Stimulated activated naive CD8-positive, alpha-beta T cell treated with anti-CD3 and anti-CD28 coated beads, Interleukin-15, Interleukin-2, amounts not matched to agents 100 ng/mL and 50 ng/mL, for 24 hours (primary cell): ENCODE results near the gene ELMO3.

Experiments
- H3K27ac Mint-ChIP-seq: one replicate; pipeline ENCODE4 v1.8.0; 2021; ENCODE audit warnings: mild to moderate bottlenecking, mixed read lengths
- H3K27me3 Mint-ChIP-seq: one replicate; pipeline ENCODE4 v1.8.0; 2021; ENCODE audit warnings: mixed read lengths
- H3K36me3 Mint-ChIP-seq: one replicate; pipeline ENCODE4 v1.8.0; 2021; ENCODE audit warnings: low read depth, mixed read lengths
- H3K4me1 Mint-ChIP-seq: one replicate; pipeline ENCODE4 v1.8.0; 2021; ENCODE audit warnings: low read depth, mixed read lengths
- H3K4me3 Mint-ChIP-seq: one replicate; pipeline ENCODE4 v1.8.0; 2021; ENCODE audit warnings: mild to moderate bottlenecking, mixed read lengths
- H3K9me3 Mint-ChIP-seq: one replicate; pipeline ENCODE4 v1.8.0; 2021; ENCODE audit warnings: mixed read lengths

The ELMO3 gene

DNA sequence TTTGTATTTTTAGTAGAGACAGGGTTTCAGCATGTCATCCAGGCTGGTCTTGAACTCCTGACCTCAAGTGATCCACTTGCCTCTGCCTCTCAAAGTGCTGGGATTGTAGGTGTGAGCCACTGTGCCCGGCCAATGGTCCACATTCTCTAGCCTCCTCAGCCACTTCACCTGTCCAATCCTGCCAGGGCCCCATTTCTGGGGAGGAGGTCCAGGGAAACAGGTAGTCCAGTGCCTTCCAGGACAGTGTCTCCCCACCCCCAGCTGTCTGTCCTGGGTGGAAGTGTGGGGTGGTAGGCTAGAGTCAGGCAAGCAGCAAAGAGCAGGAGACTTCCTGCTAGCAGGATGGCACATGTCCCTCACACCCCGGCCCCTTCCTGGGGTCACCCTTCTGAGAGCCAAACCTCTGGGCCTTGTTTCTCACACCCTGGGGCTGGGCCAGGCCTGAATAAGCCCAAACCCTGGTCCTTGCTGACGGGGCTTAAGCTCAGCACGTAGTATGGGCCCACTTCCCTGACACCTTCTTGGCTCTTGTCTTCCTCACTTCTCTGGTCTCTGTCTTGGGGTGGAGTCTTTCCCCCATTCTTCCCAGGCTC lies 43.3 kb downstream of the ELMO3 start:
- Mint-ChIP-seq H3K36me3 (peaks cover 29% of the 10 kb centered on the region), H3K27me3 (no peaks in the 10 kb centered on the region), H3K9me3 (no peaks in the 10 kb centered on the region), H3K27ac (peak overlapping the region; percentile 75), H3K4me3 (no peak overlapping the region), H3K4me1 (peaks cover 41% of the 10 kb centered on the region)

DNA sequence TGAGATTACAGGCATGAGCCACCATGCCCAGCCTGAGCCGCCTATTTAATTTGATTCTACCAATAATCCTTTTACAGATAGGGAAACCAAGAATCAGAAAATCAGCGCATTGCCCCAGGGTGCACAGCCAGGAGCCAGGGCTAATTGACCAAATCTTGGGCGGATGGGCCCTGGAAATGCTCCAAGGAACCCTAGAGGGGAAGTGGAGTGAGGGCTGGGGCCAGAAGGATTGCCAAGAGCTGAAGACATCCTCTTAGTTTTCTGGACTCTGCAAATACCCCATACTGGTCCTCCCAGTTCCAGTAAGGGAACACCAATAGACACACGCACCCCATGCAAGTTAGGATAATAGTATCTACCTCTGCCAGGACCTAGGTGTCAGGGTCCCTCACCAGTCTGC lies 44.5 kb downstream of the ELMO3 start:
- peak overlapping the region; percentile 89 for H3K4me3 Mint-ChIP-seq

DNA sequence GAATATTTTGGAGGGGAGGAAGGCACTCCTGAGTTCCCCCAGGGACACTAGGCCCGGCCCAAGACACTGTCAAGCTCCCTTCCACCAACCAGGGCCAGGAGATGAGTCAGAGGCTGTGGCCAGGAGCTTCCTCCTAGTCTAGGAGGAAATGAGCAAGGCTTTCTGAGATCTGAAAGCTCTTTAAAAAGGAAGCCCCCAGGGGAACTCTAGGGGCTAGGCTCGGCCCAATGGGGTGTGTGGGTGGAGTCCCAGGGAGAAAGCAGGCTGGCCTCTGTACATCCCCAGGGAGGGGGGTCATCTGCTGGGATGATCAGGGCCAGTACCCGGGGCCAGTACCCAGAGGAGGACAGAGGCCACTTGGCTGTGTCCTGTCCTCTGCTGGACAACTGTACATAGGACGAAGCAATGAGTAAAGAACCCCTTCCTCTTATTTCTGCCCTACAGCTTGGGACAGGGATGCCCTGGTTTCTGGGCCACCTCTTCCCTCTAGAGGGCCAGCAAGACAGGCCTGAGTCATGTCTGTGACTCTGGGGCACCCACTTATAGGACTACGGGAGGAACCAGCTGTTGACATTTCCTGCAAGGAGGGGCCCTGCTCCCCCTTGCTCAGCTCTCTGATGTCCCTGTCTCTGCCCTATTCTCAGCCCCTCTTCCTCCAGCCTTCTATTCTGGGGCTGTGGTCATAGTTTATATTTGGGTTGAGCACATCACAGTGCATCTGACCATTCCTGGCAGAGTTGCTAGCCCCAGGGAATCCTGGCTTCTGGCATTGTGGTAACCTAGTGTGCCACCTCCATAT lies 45.7 kb downstream of the ELMO3 start:
- Mint-ChIP-seq H3K36me3 (peaks cover 10% of the 10 kb centered on the region), H3K9me3 (no peaks in the 10 kb centered on the region), H3K4me1 (peaks cover 55% of the 10 kb centered on the region), H3K4me3 (peak overlapping the region; percentile 89), H3K27ac (peak overlapping the region; percentile 93), H3K27me3 (no peaks in the 10 kb centered on the region)

More for the DNA sequence above, 44.5 kb downstream of the ELMO3 start:
- H3K4me1 Mint-ChIP-seq, result peaks cover 51% of the 10 kb centered on the region
- peaks cover 16% of the 10 kb centered on the region for H3K36me3 Mint-ChIP-seq
- H3K27me3 Mint-ChIP-seq, result no peaks in the 10 kb centered on the region
- H3K9me3 Mint-ChIP-seq, result no peaks in the 10 kb centered on the region
- H3K27ac Mint-ChIP-seq, result peak overlapping the region; percentile 87

DNA sequence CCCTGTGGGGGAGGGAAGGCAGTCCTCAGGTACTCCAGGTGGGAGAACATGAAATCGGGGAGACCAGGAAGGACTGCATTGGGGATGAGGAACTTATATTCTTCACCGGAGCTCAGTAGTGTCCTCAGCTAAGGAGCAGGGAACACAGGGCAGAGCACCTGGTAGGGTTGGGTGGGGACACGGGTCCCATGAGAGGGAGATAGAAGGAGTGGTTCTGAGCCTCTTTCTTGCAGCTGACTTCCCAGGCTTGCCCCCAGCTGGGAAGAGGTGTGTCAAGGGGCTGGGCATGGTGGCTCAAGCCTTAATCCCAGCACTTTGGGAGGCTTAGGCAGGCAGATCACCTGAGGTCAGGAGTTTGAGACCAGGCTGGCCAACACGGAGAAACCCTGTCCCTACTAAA lies 46.3 kb downstream of the ELMO3 start:
- H3K9me3 Mint-ChIP-seq, result no peaks in the 10 kb centered on the region
- peaks cover 10% of the 10 kb centered on the region for H3K36me3 Mint-ChIP-seq
- H3K4me3 Mint-ChIP-seq, result peak overlapping the region; percentile 89
- H3K27me3 Mint-ChIP-seq, result peaks cover 6% of the 10 kb centered on the region
- H3K4me1 Mint-ChIP-seq, result peaks cover 61% of the 10 kb centered on the region
- peak overlapping the region; percentile 93 for H3K27ac Mint-ChIP-seq

DNA sequence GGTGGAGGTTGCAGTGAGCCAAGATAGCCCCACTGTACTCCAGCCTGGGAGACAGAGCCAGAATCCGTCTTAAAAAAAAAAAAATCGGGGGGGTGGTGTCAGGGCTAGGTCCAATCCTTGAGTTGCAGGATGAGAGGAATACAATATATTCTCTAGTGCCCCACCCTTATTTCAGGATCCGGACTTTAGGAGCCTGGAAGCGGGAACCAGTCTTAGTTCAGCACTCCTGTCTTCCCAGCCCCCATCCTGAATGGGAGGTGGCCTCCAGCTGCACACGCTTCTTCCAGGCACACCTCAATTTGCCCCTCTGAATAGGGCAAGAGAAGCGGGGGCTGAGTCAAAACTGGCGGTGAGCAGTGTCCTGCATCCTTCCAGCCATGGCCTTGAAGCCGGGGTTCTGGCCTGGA lies 46.7 kb downstream of the ELMO3 start:
- peaks cover 63% of the 10 kb centered on the region for H3K4me1 Mint-ChIP-seq

DNA sequence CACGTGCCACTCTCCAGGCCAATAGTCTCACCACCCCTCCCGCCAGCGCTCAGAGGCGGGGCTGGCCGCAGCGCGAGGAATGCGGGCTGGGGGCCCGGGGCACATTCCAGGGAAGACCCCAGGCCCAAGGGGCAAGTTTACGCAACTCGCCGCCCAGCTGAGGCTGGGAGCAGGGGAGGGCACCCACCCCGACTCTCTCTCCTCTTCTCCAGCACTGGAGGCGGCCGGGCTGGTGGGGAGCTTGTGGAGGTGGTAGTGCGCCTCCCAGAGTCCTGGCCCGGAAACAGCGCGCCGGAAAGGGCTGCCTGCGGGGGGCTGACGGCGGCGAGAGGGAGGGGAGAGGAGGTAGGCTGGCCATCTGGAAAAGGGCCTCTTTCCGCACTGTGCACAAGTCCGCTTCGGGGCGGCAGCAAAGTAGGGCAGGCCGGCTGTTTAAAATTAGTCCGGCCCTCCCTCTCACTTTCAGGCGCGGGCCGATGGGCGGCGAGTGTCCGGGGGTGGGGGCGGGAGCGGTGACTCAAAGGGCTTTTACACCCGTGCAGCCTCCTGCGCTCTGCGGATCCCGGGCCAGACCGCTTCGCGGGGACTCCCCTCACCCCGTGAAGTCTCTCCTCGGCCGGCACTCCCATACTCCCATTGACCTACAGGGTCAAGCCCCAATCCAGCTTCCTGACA lies 47.3 kb downstream of the ELMO3 start:
- H3K27ac Mint-ChIP-seq, result peak overlapping the region; percentile 88
- H3K36me3 Mint-ChIP-seq, result peaks cover 10% of the 10 kb centered on the region
- peaks cover 62% of the 10 kb centered on the region for H3K4me1 Mint-ChIP-seq
- peak overlapping the region; percentile 89 for H3K4me3 Mint-ChIP-seq
- peaks cover 8% of the 10 kb centered on the region for H3K27me3 Mint-ChIP-seq
- H3K9me3 Mint-ChIP-seq, result no peaks in the 10 kb centered on the region

More for the DNA sequence above, 46.7 kb downstream of the ELMO3 start:
- Mint-ChIP-seq H3K9me3 (no peaks in the 10 kb centered on the region), H3K36me3 (peaks cover 10% of the 10 kb centered on the region), H3K4me3 (peak overlapping the region; percentile 89), H3K27ac (peak overlapping the region; percentile 93), H3K27me3 (peaks cover 8% of the 10 kb centered on the region)

DNA sequence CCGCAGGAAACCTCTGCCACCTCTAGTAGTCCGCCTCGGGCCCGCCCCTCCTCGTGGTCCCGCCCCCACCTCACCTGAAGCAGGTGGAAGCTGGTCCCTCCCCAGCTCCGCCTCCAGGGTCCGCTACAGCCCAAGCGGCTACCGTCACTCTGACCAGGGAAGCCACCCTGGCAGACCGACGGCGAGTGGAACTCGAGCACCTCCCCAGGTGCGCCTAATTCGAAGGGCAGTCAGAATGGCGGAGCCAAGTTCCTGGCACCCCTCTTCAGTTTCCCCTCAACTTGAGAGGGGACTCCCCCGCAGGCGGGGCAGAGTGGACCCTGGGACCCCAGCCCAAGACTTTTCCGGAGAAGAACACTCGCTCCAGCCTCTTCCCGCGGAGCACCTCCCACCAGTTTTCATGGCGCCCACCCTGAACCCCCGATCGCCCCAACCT lies 47.8 kb downstream of the ELMO3 start:
- Mint-ChIP-seq H3K9me3 (no peaks in the 10 kb centered on the region), H3K36me3 (peaks cover 10% of the 10 kb centered on the region), H3K4me3 (peak overlapping the region; percentile 89), H3K27ac (peak overlapping the region; percentile 88), H3K4me1 (peaks cover 56% of the 10 kb centered on the region), H3K27me3 (peaks cover 12% of the 10 kb centered on the region)

DNA sequence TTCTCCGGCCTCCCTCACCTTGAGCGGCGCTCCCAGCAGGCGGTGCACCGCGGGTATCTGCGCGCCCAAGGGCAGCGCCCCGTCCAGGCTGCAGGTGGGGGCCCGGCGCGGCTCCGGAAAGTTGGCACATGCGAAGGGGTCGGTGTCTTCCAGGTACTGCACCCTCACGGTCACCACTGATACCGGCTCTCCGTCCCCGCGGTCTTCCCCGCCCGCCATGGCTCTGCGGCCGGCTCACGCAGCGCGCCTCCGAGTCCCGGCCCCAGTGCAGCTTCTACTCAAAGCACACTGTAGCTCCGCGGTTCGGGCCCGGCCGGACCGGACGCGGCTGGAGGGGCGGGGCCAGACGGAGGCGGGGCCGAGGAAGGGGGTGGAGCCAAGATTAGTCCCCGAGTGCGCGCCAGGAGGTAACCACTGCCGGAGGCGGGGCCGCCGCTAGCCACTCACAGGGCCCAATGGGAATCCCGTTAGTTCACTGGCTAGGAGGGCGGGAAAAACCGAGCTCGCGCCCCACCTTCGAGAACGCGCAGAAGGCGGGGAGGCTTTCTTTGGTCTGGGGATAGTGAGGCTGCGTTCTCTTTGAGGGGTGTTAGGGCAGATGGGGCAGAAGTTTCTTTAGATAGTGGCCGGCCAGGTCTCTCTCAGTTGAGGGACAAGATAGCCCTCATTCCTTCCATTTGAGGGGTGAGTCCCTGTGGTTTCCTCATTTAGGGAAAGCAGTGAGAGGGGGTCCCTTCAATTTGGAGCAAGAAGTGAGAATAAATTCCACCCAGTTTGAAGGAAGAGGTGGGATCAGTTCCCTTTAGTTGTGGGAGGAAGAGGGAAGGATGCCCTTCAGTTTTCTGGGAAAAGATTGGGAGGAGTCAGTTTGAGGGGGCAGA lies 48.5 kb downstream of the ELMO3 start, which contains the start of gene FHOD1:
FHOD1 (minus strand) TSS at position 290 of the 881 bp plus-strand sequence; CDS start at position 219, 71 bp downstream.
- no peaks in the 10 kb centered on the region for H3K9me3 Mint-ChIP-seq
- peaks cover 8% of the 10 kb centered on the region for H3K36me3 Mint-ChIP-seq
- H3K27ac Mint-ChIP-seq, result peak within 1 kb of the TSS; percentile 88
- peaks cover 54% of the 10 kb centered on the region for H3K4me1 Mint-ChIP-seq
- peaks cover 12% of the 10 kb centered on the region for H3K27me3 Mint-ChIP-seq
- H3K4me3 Mint-ChIP-seq, result peak within 1 kb of the TSS; percentile 89

DNA sequence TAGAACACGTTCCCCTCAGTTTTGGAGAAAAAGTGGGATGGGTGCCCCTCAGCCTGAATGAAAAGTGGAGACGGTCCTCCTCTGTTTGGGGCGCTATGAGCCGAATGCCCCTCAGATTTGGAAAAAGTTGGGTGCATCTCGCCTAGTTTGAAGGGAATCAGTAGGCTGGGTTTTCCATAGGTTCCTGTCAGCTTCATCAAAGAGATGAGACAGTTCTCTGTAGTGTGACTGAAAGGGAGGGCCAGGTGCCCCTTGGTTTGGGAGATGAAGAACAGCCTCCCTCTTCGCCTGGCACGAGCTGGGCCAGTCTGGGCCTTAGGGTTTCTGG lies 49.1 kb downstream of the ELMO3 start:
- Mint-ChIP-seq H3K4me1 (peaks cover 49% of the 10 kb centered on the region), H3K27ac (peak overlapping the region; percentile 88), H3K36me3 (peaks cover 6% of the 10 kb centered on the region), H3K9me3 (no peaks in the 10 kb centered on the region), H3K27me3 (peaks cover 12% of the 10 kb centered on the region), H3K4me3 (peak overlapping the region; percentile 89)

DNA sequence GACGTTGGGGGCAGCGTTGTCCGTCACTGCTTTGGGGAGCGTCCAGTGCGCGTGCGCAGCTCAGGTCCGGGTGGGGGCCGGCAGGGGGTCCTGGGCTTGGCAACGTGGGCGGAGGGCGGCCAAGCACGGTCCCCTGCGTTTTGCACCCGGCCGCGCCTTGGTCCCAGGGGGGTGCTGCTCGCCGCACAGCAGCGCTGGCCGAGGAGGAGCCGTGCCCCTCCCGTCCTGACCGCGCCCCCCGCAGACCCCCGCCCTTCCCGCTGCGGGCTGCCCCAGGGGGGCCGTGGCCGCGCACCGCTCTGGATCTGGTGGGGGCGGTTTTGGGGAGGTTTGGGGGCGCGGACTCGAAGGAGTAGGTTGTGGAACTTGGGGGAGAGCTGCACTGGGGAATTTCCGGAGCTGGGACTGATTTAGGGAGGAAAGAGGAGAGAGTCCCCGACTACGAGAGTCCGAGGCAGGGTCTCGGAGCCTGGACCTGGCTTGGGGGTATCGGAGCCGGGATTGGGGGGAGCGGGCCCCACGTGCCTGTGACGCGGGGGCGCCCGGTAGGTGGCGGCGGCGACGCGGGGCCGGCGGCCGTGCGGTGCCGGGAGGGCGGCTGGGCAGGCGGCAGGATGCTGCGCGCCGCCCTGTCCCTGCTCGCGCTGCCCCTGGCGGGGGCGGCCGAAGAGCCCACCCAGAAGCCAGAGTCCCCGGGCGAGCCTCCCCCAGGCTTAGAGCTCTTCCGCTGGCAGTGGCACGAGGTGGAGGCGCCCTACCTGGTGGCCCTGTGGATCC lies 49.7 kb downstream of the ELMO3 start, which contains the start of gene SLC9A5:
SLC9A5 (plus strand) TSS at position 579 of the 777 bp plus-strand sequence; CDS start at position 615, 36 bp downstream.
- Mint-ChIP-seq H3K36me3 (peaks cover 6% of the 10 kb centered on the region), H3K27me3 (peaks cover 12% of the 10 kb centered on the region), H3K9me3 (no peaks in the 10 kb centered on the region), H3K4me1 (peaks cover 44% of the 10 kb centered on the region), H3K27ac (peak within 1 kb of the TSS; percentile 88), H3K4me3 (peak within 1 kb of the TSS; percentile 89)

DNA sequence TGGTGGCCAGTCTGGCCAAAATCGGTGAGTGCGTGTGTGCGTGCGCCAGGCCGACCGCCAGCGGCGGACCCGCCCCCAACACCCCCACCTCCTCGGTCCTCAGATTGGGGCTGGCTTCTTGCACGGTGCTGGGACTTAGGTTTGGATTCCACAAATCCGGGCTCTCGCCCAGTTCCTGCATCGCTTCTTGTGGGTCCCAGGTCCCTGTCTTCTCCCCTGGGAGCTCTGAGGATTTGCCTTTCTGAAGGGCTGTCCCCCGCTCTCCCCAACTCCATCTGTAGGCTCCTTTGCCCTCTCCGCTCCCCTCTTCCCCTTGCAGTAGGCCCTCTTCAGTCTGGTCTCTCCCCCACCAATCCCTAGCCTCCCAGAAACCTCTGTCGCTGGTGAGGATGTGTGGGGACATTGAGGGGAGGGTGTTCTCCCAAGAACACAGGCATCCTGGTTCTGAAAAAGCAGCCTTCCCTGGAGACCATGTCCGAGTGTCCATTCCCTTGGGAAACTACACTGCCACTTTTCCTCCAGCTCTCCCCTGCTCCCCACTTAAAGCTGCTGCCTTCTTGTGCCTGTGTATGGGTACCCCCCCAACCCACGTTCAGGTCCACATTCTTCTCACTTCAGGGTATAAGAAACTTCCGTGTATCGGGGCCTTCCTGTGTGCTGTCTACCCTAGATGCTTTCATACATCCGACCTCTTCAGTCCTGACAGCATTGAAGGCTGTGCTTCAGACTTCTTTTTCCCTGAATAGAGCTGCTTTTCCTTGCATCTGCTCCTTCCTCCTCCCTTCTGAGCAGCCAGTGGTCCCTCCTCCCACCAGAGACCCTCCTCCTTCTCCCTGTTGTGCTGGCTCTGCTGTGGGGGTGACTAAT lies 50.5 kb downstream of the ELMO3 start:
- peak overlapping the region; percentile 85 for H3K4me3 Mint-ChIP-seq
- peaks cover 6% of the 10 kb centered on the region for H3K36me3 Mint-ChIP-seq
- peaks cover 36% of the 10 kb centered on the region for H3K4me1 Mint-ChIP-seq
- peaks cover 12% of the 10 kb centered on the region for H3K27me3 Mint-ChIP-seq
- no peaks in the 10 kb centered on the region for H3K9me3 Mint-ChIP-seq
- H3K27ac Mint-ChIP-seq, result peak overlapping the region; percentile 75

DNA sequence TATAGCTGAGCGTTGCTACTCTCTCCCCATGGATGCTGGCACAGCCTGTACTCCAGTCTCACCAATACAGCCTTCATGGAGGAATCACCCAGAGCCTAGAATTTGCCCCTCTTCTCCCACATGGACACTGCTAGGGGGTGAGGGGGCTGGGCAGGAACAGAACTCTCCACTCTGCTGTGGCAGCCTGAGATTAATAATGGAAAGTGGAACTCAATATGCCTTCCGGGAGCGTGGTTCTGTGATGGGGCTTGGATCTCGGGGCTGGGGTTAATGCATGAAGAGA lies 51.1 kb downstream of the ELMO3 start:
- H3K27ac Mint-ChIP-seq, result peak overlapping the region; percentile 75

More for the DNA sequence above, 51.1 kb downstream of the ELMO3 start:
- H3K4me3 Mint-ChIP-seq, result peak overlapping the region; percentile 85
- no peaks in the 10 kb centered on the region for H3K9me3 Mint-ChIP-seq
- H3K4me1 Mint-ChIP-seq, result peaks cover 30% of the 10 kb centered on the region
- H3K36me3 Mint-ChIP-seq, result peaks cover 4% of the 10 kb centered on the region
- peaks cover 12% of the 10 kb centered on the region for H3K27me3 Mint-ChIP-seq
